ENCODE measurements around the gene PSMC4.
"Not testable (repeated sequence)": the region's sequence is repeated elsewhere in the genome, so short reads cannot be mapped to it uniquely, and the experiment has no call there.

Gene PSMC4

GRCh38 chr19:39949026-39949747, 21.8 kb upstream of the PSMC4 start:
- DNase-seq = no peak

GRCh38 chr19:39951065-39951650, 19.8 kb upstream of the PSMC4 start:
- DNase-seq = no peak

- DNase-seq = peak; percentile 29
Observed at GRCh38 chr19:39951686-39952085, 19.3 kb upstream of the PSMC4 start.

GRCh38 chr19:39953915-39954314, 17.1 kb upstream of the PSMC4 start:
- no peak for DNase-seq

GRCh38 chr19:39957886-39958285, 13.1 kb upstream of the PSMC4 start:
- DNase-seq = not testable (repeated sequence)

- not testable (repeated sequence) for DNase-seq
Observed at GRCh38 chr19:39958942-39959341, 12.0 kb upstream of the PSMC4 start.

GRCh38 chr19:39959407-39959806, 11.6 kb upstream of the PSMC4 start:
- DNase-seq = not testable (repeated sequence)

GRCh38 chr19:39963898-39964297, 7.1 kb upstream of the PSMC4 start:
- DNase-seq = no peak

- no peak for DNase-seq
Observed at GRCh38 chr19:39966617-39967016, 4.3 kb upstream of the PSMC4 start.

- DNase-seq = no peak
Observed at GRCh38 chr19:39967561-39967960, 3.4 kb upstream of the PSMC4 start.

GRCh38 chr19:39968789-39969188, 2.2 kb upstream of the PSMC4 start:
- no peak for DNase-seq

GRCh38 chr19:39969266-39969665, 1.7 kb upstream of the PSMC4 start:
- DNase-seq = no peak

- DNase-seq = no peak
Observed at GRCh38 chr19:39969681-39970424, 1.1 kb upstream of the PSMC4 start.

- DNase-seq = no peak
Observed at GRCh38 chr19:39970425-39970674, 615 bp upstream of the PSMC4 start.

- peak; percentile 4 for DNase-seq
Observed at GRCh38 chr19:39971380-39972035, 543 bp downstream of the PSMC4 start.

GRCh38 chr19:39974377-39975155, 3.6 kb downstream of the PSMC4 start:
- no peak for DNase-seq

GRCh38 chr19:39982883-39983282, 11.9 kb downstream of the PSMC4 start:
- DNase-seq = no peak

- DNase-seq = no peak
Observed at GRCh38 chr19:39983695-39984300, 12.8 kb downstream of the PSMC4 start.

- no peak for DNase-seq
Observed at GRCh38 chr19:39986643-39987042, 15.7 kb downstream of the PSMC4 start.

GRCh38 chr19:39987167-39987566, 16.2 kb downstream of the PSMC4 start:
- no peak for DNase-seq

- no peak for DNase-seq
Observed at GRCh38 chr19:39987596-39987995, 16.6 kb downstream of the PSMC4 start.

- no peak for DNase-seq
Observed at GRCh38 chr19:39993605-39994004, 22.6 kb downstream of the PSMC4 start.

GRCh38 chr19:39994361-39994760, 23.4 kb downstream of the PSMC4 start:
- no peak for DNase-seq
